Mesenchymal stem cell (in vitro differentiated cells and primary cell): ENCODE results near the gene RHOB.
A peak's percentile ranks its signal among the peaks of the same experiment; 100 is the strongest.

Experiments
- DNase-seq: peaks from one replicate; pipeline ENCODE4 v3.0.0-alpha.2; 2013
- H2AFZ ChIP-seq: one replicate; pipeline ENCODE4 v1.6.1; 2013; ENCODE audit warnings: low read depth, mild to moderate bottlenecking, control low read depth, inconsistent platforms, low read length, moderate library complexity
- H2AK5ac ChIP-seq: 2 replicates; pipeline ENCODE4 v1.6.1; 2013; ENCODE audit warnings: low read length, moderate library complexity, mild to moderate bottlenecking, inconsistent platforms; ENCODE audit not compliant: severe bottlenecking
- H2BK120ac ChIP-seq: one replicate; pipeline ENCODE4 v1.6.1; 2013; ENCODE audit warnings: low read depth, mild to moderate bottlenecking, inconsistent platforms, low read length, moderate library complexity
- H2BK12ac ChIP-seq, 2 experiments: one replicate each; pipeline ENCODE4 v1.6.1; 2013; ENCODE audit warnings: inconsistent platforms in 2 of 2, low read length in 2 of 2, mild to moderate bottlenecking in 2 of 2, moderate library complexity in 2 of 2, control low read depth in 1 of 2
- H2BK15ac ChIP-seq: one replicate; pipeline ENCODE4 v1.6.1; 2013; ENCODE audit warnings: mild to moderate bottlenecking, low read depth, inconsistent platforms; ENCODE audit not compliant: poor library complexity, severe bottlenecking
- H2BK5ac ChIP-seq: 2 replicates; pipeline ENCODE4 v1.6.1; 2013; ENCODE audit warnings: low read depth, mild to moderate bottlenecking, low read length, control low read depth, inconsistent platforms; ENCODE audit not compliant: poor library complexity, severe bottlenecking
- H3K14ac ChIP-seq, 2 experiments: one replicate each; pipeline ENCODE4 v1.6.1; 2013; ENCODE audit warnings: inconsistent platforms in 2 of 2, low read length in 2 of 2, control low read depth in 1 of 2, mild to moderate bottlenecking in 1 of 2, moderate library complexity in 1 of 2
- H3K18ac ChIP-seq, 2 experiments: one replicate each; pipeline ENCODE4 v1.6.1; 2013; ENCODE audit warnings: inconsistent platforms in 2 of 2, low read length in 2 of 2, control low read depth in 1 of 2, low read depth in 1 of 2, mild to moderate bottlenecking in 1 of 2
- H3K23ac ChIP-seq, 2 experiments: one replicate each; pipeline ENCODE4 v1.6.1; 2013; ENCODE audit warnings: inconsistent platforms in 2 of 2, low read length in 2 of 2, mild to moderate bottlenecking in 2 of 2, moderate library complexity in 2 of 2, control low read depth in 1 of 2
- H3K27ac ChIP-seq: 2 replicates; pipeline ENCODE4 v1.5.1; 2013; ENCODE audit warnings: mild to moderate bottlenecking, moderate library complexity, low read length, control low read depth, inconsistent platforms; ENCODE audit not compliant: poor library complexity, severe bottlenecking
- H3K27me3 ChIP-seq, 2 experiments: 2 replicates each; pipeline versions ENCODE4 v1.6.1 to v1.7.0; 2013; ENCODE audit warnings: low read length in 2 of 2, mild to moderate bottlenecking in 2 of 2, moderate library complexity in 2 of 2, control low read depth in 1 of 2, inconsistent platforms in 1 of 2; ENCODE audit not compliant: control insufficient read depth in 1 of 2, insufficient read depth in 1 of 2
- H3K36me3 ChIP-seq, 2 experiments: 2 replicates each; pipeline versions ENCODE4 v1.6.1 to v1.7.0; 2013; ENCODE audit warnings: low read length in 2 of 2, control low read depth in 1 of 2, inconsistent platforms in 1 of 2, low read depth in 1 of 2, mild to moderate bottlenecking in 1 of 2; ENCODE audit not compliant: insufficient read depth in 2 of 2, control insufficient read depth in 1 of 2
- H3K4ac ChIP-seq, 2 experiments: one replicate each; pipeline ENCODE4 v1.6.1; 2013; ENCODE audit warnings: inconsistent platforms in 2 of 2, low read length in 2 of 2, mild to moderate bottlenecking in 2 of 2, moderate library complexity in 2 of 2, control low read depth in 1 of 2, low read depth in 1 of 2
- H3K4me1 ChIP-seq: 2 replicates; pipeline ENCODE4 v1.6.1; 2013; ENCODE audit warnings: low read depth, low read length, control low read depth; ENCODE audit not compliant: control insufficient read depth, insufficient read depth
- H3K4me2 ChIP-seq: 2 replicates; pipeline ENCODE4 v1.6.1; 2013; ENCODE audit warnings: low read length, mild to moderate bottlenecking, inconsistent platforms; ENCODE audit not compliant: poor library complexity, severe bottlenecking
- H3K4me3 ChIP-seq, 2 experiments: 2 replicates each; pipeline versions ENCODE4 v1.5.1 to v1.7.0; 2013; ENCODE audit warnings: low read length in 2 of 2, mild to moderate bottlenecking in 2 of 2, control low read depth in 1 of 2, low read depth in 1 of 2; ENCODE audit not compliant: insufficient read depth in 1 of 2
- H3K79me1 ChIP-seq: replicated peaks from 2 replicates; pipeline ENCODE4 v1.6.1; 2013; ENCODE audit warnings: mild to moderate bottlenecking, control low read depth, low read length, inconsistent platforms; ENCODE audit not compliant: poor library complexity, severe bottlenecking
- H3K9ac ChIP-seq: 2 replicates; pipeline ENCODE4 v1.7.0; 2013; ENCODE audit warnings: mild to moderate bottlenecking, low read length, moderate library complexity
- H3K9me3 ChIP-seq: 2 replicates; pipeline ENCODE4 v1.7.0; 2013; ENCODE audit warnings: mild to moderate bottlenecking, low read length; ENCODE audit not compliant: control insufficient read depth
- H4K8ac ChIP-seq: one replicate; pipeline ENCODE4 v1.6.1; 2013; ENCODE audit warnings: inconsistent platforms, mild to moderate bottlenecking, low read length, moderate library complexity
- H4K91ac ChIP-seq: one replicate; pipeline ENCODE4 v1.6.1; 2013; ENCODE audit warnings: mild to moderate bottlenecking, low read length, inconsistent platforms
- WGBS: methylation state at CpG from one replicate; pipeline ENCODE4 v1.1.7; 2013; ENCODE audit warnings: mixed read lengths; 5-methylcytosine and 5-hydroxymethylcytosine counted together

Gene RHOB

DNA sequence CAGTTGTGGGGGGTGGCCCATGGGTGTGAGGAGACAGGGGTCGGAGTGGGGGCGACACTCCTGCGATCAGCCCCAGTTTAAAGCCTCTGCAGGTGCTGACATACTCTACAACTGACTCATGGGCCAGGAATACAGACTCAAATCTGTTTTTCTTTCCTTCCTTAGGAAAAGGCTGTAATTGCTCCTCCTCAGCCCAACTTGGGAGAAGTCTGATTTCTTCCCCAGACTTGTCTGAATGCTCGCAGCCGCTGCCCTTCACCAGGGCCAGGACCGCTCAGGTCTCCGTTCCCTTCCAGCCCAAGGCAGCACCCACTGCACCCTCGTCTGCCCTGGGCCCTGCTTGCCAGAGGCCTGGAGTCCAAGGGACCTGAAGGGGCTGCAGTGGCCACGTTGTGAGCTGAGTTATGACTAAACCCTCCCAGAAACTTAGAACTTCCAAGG, 41.3 kb downstream of the RHOB start:
- H4K8ac ChIP-seq: no peak overlapping the region
- H2BK12ac ChIP-seq: no peak overlapping the region
- peaks cover 0 to 9% of the 10 kb centered on the region in 2 experiments for H3K27me3 ChIP-seq
- H4K91ac ChIP-seq: no peak overlapping the region
- H3K4ac ChIP-seq: no peak overlapping the region
- H2AFZ ChIP-seq: no peak overlapping the region
- H3K18ac ChIP-seq: no peak overlapping the region
- H3K4me3 ChIP-seq: no peak overlapping the region
- H2BK120ac ChIP-seq: no peak overlapping the region
- no peak overlapping the region for H3K4me2 ChIP-seq
- H3K23ac ChIP-seq: no peak overlapping the region
- no peak overlapping the region for H2BK15ac ChIP-seq
- H2BK5ac ChIP-seq: peak overlapping the region; percentile 51
- peaks cover 43% of the 10 kb centered on the region for H3K4me1 ChIP-seq
- H2AK5ac ChIP-seq: peak overlapping the region; percentile 96
- no peaks in the 10 kb centered on the region for H3K36me3 ChIP-seq
- H3K9ac ChIP-seq: no peak overlapping the region
- 69% methylated on average over 8 of the region's 9 CpGs for WGBS
- no peaks in the 10 kb centered on the region for H3K9me3 ChIP-seq
- H3K27ac ChIP-seq: peak overlapping the region; percentile 93
- H3K79me1 ChIP-seq: no peaks in the 10 kb centered on the region
- no peak for DNase-seq
- H3K14ac ChIP-seq: no peak overlapping the region

DNA sequence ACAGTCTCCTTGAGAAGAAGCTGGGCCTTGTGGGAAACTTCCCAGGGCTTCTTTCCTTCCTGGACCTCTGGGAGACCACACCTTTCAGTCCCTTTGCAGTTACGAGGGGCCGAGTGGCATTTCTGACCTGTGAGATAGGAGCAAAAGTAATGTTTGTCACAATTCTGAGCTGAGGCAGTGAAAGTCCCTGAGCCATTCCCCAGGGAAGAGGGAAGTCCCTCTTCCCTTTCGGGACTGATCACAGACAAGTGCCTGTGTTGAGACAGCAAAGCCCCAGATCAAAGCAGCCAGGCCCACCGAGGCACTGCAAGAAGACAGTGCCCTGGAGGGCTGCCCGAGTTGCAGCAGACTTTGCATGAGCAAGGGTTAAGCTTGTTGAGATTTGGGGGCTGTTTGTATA, 41.9 kb downstream of the RHOB start:
- H2BK120ac ChIP-seq: no peak overlapping the region
- DNase-seq: no peak
- H3K9ac ChIP-seq: no peak overlapping the region
- peak overlapping the region; percentile 96 for H2AK5ac ChIP-seq
- no peak overlapping the region for H2BK12ac ChIP-seq
- H3K4ac ChIP-seq: no peak overlapping the region
- no peak overlapping the region for H3K14ac ChIP-seq
- H2BK15ac ChIP-seq: no peak overlapping the region
- no peaks in the 10 kb centered on the region for H3K9me3 ChIP-seq
- H4K8ac ChIP-seq: no peak overlapping the region
- peaks cover 40% of the 10 kb centered on the region for H3K4me1 ChIP-seq
- H3K18ac ChIP-seq: no peak overlapping the region
- H3K27me3 ChIP-seq: peaks cover 0 to 9% of the 10 kb centered on the region in 2 experiments
- WGBS: 73% methylated on average over 5 of the region's 5 CpGs
- H3K79me1 ChIP-seq: no peaks in the 10 kb centered on the region
- H3K27ac ChIP-seq: peak overlapping the region; percentile 93
- peak overlapping the region; percentile 51 for H2BK5ac ChIP-seq
- H4K91ac ChIP-seq: no peak overlapping the region
- no peak overlapping the region for H2AFZ ChIP-seq
- H3K23ac ChIP-seq: no peak overlapping the region
- H3K36me3 ChIP-seq: no peaks in the 10 kb centered on the region
- H3K4me2 ChIP-seq: no peak overlapping the region
- H3K4me3 ChIP-seq: no peak overlapping the region

DNA sequence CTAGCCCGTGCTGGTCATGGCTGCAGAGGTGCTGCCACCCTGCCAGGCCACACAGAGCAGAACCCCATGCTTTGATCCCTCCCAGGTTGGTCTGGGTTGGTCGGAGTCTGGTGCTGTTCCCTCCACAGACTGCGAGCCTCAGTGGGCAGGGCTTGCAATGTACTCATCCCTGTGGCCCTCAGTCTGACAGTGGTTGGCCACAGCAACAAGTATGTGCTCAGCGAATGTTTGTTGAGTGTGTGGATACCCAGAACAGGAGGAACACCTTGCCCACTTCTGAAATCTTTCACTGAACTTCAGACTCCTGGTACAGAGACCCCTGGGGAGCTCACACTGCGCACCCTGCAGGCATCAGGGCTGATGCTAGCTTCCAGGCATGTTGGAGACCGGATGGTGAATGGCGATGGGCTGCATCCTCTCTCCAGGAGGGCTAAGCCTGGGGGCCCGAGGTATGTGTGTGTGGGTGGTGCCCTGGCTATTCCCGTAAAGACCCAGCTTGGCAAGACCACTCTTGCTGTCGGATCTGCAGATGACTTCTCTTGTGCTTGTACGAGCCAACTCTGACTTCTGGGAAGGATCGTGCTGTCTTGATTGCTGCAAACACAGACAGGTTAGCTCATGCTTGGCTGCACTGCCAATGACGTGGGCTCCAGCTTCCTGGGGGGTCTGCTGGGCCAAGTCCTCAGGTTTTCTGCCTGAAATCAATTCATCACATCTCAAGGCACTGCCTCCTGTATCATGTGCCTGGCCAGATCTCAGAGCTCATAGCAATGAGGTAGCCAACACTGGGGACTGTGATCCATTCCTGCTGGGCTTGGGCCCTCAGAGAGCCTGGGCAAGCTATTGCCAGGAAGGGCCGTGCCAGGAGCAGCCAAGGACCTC, 43.7 kb downstream of the RHOB start:
- H2AK5ac ChIP-seq: peak overlapping the region; percentile 11
- H2BK15ac ChIP-seq: no peak overlapping the region
- WGBS: 85% methylated on average over 14 of the region's 14 CpGs
- no peak overlapping the region for H4K91ac ChIP-seq
- peak overlapping the region in 1 of 2 experiments; percentile 12 for H2BK12ac ChIP-seq
- H3K36me3 ChIP-seq: no peaks in the 10 kb centered on the region
- no peak overlapping the region for H3K9ac ChIP-seq
- DNase-seq: no peak
- no peak overlapping the region for H2AFZ ChIP-seq
- no peaks in the 10 kb centered on the region for H3K9me3 ChIP-seq
- H3K27ac ChIP-seq: peak overlapping the region; percentile 84
- no peak overlapping the region for H2BK120ac ChIP-seq
- H2BK5ac ChIP-seq: peak overlapping the region; percentile 84
- peaks cover 49% of the 10 kb centered on the region for H3K4me1 ChIP-seq
- H3K23ac ChIP-seq: peak overlapping the region in 1 of 2 experiments; percentile 19
- H3K18ac ChIP-seq: peak overlapping the region in 1 of 2 experiments; percentile 14
- no peak overlapping the region for H4K8ac ChIP-seq
- H3K4ac ChIP-seq: peak overlapping the region in 1 of 2 experiments; percentile 17
- no peaks in the 10 kb centered on the region for H3K79me1 ChIP-seq
- H3K14ac ChIP-seq: no peak overlapping the region
- H3K27me3 ChIP-seq: peaks cover 0 to 5% of the 10 kb centered on the region in 2 experiments
- H3K4me3 ChIP-seq: peak overlapping the region in 1 of 2 experiments; percentile 18
- no peak overlapping the region for H3K4me2 ChIP-seq

DNA sequence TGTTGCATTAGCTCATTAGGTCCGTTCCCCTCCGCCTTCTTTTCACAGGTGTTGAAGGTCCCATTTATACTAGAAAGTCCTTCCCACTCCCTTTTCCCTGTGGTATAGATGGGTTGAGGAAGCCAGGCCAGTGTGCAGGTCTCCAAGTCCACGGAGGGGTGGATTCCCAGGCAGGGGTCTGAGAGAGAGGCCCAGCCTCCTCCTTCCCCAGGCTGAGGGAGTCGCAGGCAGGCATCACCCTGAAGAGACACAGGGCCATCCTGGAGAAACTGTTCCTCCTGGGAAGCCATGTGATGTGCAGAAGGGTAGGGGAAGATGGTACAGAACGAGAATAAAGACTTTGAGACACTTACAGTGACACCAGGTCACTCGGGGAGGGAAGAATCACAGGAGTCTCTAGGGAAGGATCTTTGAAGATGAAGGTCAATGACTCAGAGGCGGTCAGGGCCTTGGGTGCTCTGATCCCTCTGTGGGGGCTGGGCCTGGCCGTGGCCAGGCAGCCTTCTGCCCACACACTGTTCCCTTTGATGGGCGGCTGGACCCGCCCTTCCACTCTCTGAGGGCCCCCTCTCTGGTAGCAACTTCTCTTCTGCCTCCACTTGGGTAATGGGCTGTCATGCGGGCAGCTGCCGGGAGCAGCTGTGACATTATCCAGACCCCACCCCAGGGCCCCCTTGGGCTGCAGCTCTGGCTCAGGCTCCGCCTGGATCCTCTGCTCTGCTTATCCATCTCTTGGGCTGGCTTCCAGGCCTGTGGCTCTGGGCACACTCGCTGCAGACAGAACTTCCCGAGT, 45.1 kb downstream of the RHOB start:
- H3K4me3 ChIP-seq: no peak overlapping the region
- H3K27me3 ChIP-seq: peaks cover 0 to 5% of the 10 kb centered on the region in 2 experiments
- H3K79me1 ChIP-seq: no peaks in the 10 kb centered on the region
- peak overlapping the region; percentile 43 for H2BK120ac ChIP-seq
- WGBS: 23% methylated on average over 14 of the region's 15 CpGs
- peak overlapping the region in 1 of 2 experiments; percentile 79 for H3K4ac ChIP-seq
- H3K14ac ChIP-seq: no peak overlapping the region
- peak overlapping the region in 1 of 2 experiments; percentile 23 for H2BK12ac ChIP-seq
- no peak overlapping the region for H2AFZ ChIP-seq
- H3K4me2 ChIP-seq: no peak overlapping the region
- no peaks in the 10 kb centered on the region for H3K36me3 ChIP-seq
- DNase-seq: peak; percentile 61
- peak overlapping the region; percentile 43 for H4K91ac ChIP-seq
- H2AK5ac ChIP-seq: peak overlapping the region; percentile 85
- no peak overlapping the region for H3K23ac ChIP-seq
- peak overlapping the region; percentile 31 for H4K8ac ChIP-seq
- H3K18ac ChIP-seq: peak overlapping the region; percentile 35 to 54
- peak overlapping the region; percentile 1 for H2BK5ac ChIP-seq
- no peak overlapping the region for H2BK15ac ChIP-seq
- peak overlapping the region; percentile 68 for H3K27ac ChIP-seq
- H3K4me1 ChIP-seq: peaks cover 57% of the 10 kb centered on the region
- no peak overlapping the region for H3K9ac ChIP-seq
- H3K9me3 ChIP-seq: no peaks in the 10 kb centered on the region
